ENCODE data around the gene PXMP4. TPM values are rescaled to one million over a fixed set of nuclear protein-coding genes. Genes with fewer than 3 reads are reported as not detected.
A peak's percentile ranks its signal among the peaks of the same experiment; 100 is the strongest.

PXMP4 gene
- total RNA-seq, 1 experiment from 2014 or later: 5.7 TPM

DNA sequence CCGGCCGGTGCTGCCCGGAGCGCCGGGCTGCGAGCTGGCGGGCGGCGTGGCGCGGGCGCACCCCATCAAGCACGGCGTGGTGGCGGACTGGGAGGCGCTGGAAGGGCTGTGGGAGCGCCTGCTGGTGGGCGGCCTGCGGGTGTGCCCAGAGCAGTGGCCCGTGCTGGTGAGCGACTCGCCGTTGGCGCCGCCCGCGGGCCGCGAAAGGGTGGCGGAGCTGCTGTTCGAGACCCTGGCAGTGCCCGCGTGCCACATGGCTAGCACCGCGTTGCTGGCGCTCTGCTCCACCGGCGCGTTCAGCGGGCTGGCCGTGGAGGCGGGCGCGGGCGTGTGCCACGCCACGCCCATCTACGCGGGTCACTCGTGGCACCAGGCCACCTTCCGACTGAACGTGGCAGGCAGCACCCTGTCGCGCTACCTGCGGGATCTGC, 52.9 kb downstream of the PXMP4 start:
- Histone ChIP-seq H3K9ac (ENCODE audit: extremely low read depth, insufficient read length, low read length) (no peak overlapping the region), H2BK120ac (ENCODE audit: low read depth, low read length, poor library complexity, severe bottlenecking) (no peak overlapping the region), H3K4me2 (ENCODE audit: insufficient read depth, insufficient read length, low read length) (peak overlapping the region; percentile 36), H3K23me2 (ENCODE audit: insufficient read length, low read depth, low read length, poor library complexity, severe bottlenecking) (peaks cover 18% of the 10 kb centered on the region), H3K18ac (ENCODE audit: insufficient read length, low read depth, low read length) (no peak overlapping the region), H3T11ph (ENCODE audit: low read length) (no peak overlapping the region), H3K27ac (ENCODE audit: insufficient read length, low read depth, low read length) (no peak overlapping the region), H2BK15ac (ENCODE audit: low read depth, low read length) (no peak overlapping the region), H2AFZ (ENCODE audit: low read length) (no peak overlapping the region), H2BK5ac (ENCODE audit: insufficient read length, low read length) (no peak overlapping the region), H3K9me3 (ENCODE audit: control insufficient read depth, low read depth, low read length) (no peaks in the 10 kb centered on the region), H3K23ac (ENCODE audit: insufficient read length, low read depth, low read length) (no peak overlapping the region), H3K79me2 (ENCODE audit: insufficient read depth, low read length) (no peaks in the 10 kb centered on the region), H2BK20ac (ENCODE audit: low read depth, low read length, poor library complexity, severe bottlenecking) (no peak overlapping the region), H3K4ac (ENCODE audit: low read depth, low read length) (no peak overlapping the region), H3K14ac (ENCODE audit: insufficient read depth, low read length) (no peak overlapping the region), H4K5ac (ENCODE audit: insufficient read length, low read depth, low read length) (no peak overlapping the region), H2BK12ac (ENCODE audit: insufficient read length, low read depth, low read length) (no peak overlapping the region), H4K20me1 (ENCODE audit: control insufficient read depth, insufficient read depth, insufficient read length) (no peaks in the 10 kb centered on the region), H3K4me1 (ENCODE audit: insufficient read depth, low read length) (no peaks in the 10 kb centered on the region; the same call in 1 of the 2 replicates), H4K8ac (replicated peaks; ENCODE audit: insufficient read length, low read depth, low read length) (no peak overlapping the region), H3K27me3 (ENCODE audit: insufficient read depth, low read length) (no peaks in the 10 kb centered on the region), H3K79me1 (ENCODE audit: insufficient read depth, low read depth, low read length, poor library complexity, severe bottlenecking) (no peaks in the 10 kb centered on the region), H3K56ac (ENCODE audit: insufficient read length, low read depth, low read length) (no peak overlapping the region), H4K91ac (ENCODE audit: insufficient read length, low read depth, low read length) (no peak overlapping the region), H2AK5ac (ENCODE audit: insufficient read length, low read length) (no peak overlapping the region)
- peak; percentile 53 for DNase-seq
- Mint-ChIP-seq H3K36me3 (ENCODE audit: insufficient read depth in 1 of 3, low read depth in 3 of 3) (peaks cover 24 to 51% (median 39%) of the 10 kb centered on the region in 3 experiments), H3K27me3 (ENCODE audit: low read depth) (peaks cover 4% of the 10 kb centered on the region), H3K27ac (no peak overlapping the region), H3K4me1 (peaks cover 34% of the 10 kb centered on the region in 2 experiments), H3K9me3 (no peaks in the 10 kb centered on the region; a peak in 1 of 5 replicates), H3K4me3 (peak overlapping the region; percentile 44 to 46; a peak in 2 of 5 replicates)
- WGBS (ENCODE audit: extremely low coverage, insufficient read length, low lambda C conversion rate): no CpG with 5 or more reads among the region's 55 CpGs
- TF ChIP-seq, protein P1, sequence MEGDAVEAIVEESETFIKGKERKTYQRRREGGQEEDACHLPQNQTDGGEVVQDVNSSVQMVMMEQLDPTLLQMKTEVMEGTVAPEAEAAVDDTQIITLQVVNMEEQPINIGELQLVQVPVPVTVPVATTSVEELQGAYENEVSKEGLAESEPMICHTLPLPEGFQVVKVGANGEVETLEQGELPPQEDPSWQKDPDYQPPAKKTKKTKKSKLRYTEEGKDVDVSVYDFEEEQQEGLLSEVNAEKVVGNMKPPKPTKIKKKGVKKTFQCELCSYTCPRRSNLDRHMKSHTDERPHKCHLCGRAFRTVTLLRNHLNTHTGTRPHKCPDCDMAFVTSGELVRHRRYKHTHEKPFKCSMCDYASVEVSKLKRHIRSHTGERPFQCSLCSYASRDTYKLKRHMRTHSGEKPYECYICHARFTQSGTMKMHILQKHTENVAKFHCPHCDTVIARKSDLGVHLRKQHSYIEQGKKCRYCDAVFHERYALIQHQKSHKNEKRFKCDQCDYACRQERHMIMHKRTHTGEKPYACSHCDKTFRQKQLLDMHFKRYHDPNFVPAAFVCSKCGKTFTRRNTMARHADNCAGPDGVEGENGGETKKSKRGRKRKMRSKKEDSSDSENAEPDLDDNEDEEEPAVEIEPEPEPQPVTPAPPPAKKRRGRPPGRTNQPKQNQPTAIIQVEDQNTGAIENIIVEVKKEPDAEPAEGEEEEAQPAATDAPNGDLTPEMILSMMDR (conservative IDR thresholded peaks at IDR 0.05): no peak
